ENCODE data around the gene CIBAR2.

DNA sequence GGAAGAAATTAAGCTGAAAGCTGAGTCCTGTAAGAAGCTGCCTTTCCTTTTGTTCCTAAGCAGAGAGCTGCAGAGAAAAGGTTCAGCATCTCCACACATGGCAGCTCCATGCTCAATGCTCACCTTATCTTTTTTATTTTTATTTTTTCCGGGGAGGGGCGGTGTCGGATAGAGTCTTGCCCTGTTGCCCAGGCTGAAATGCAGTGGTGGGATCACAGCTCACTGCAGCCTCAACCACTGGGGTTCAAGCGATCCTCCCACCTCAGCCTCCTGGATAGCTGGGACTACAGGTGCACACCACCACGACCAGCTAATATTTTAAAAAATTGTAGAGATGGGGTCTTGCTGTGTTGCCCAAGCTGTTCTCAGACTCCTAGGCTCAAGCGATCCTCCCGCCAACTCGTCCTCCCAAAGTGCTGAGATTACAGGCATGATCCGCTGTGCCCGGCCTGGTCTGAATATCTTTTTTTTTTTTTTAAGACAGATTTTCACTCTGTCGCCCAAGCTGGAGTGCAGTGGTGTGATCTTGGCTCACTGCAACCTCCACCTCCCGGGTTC, 28.3 kb upstream of the CIBAR2 start:
- TF ChIP-seq POLR2A (IDR thresholded peaks at IDR 0.05; ENCODE audit: low read length) (no peak), GATA1 (IDR thresholded peaks at IDR 0.05; ENCODE audit: low read depth, low read length) (no peak)

All from erythroblast (primary cell).